Endodermal cell (in vitro differentiated cells): ENCODE measurements around the gene DBNDD2. TPM values are rescaled to one million over a fixed set of nuclear protein-coding genes. Genes with fewer than 3 reads are reported as not detected.

ENCODE experiments used
- DNase-seq: peaks from one replicate; pipeline ENCODE4 v3.0.0-alpha.2; 2017
- H3K27ac ChIP-seq: 2 replicates; pipeline ENCODE4 v1.5.1; 2013; ENCODE audit warnings: mild to moderate bottlenecking, low read depth, low read length, moderate library complexity
- H3K27me3 ChIP-seq: 2 replicates; pipeline ENCODE4 v1.6.1; 2013; ENCODE audit warnings: mild to moderate bottlenecking, low read length, moderate library complexity; ENCODE audit not compliant: insufficient read depth, control insufficient read depth, poor library complexity, severe bottlenecking
- H3K36me3 ChIP-seq: 2 replicates; pipeline ENCODE4 v1.7.0; 2013; ENCODE audit warnings: mild to moderate bottlenecking, low read length, moderate library complexity; ENCODE audit not compliant: control insufficient read depth, insufficient read depth
- H3K4me1 ChIP-seq: one replicate; pipeline ENCODE4 v1.7.0; 2013; ENCODE audit warnings: low read length; ENCODE audit not compliant: control insufficient read depth, insufficient read depth
- H3K4me3 ChIP-seq: 2 replicates; pipeline ENCODE4 v1.5.1; 2013; ENCODE audit warnings: mild to moderate bottlenecking, low read length, moderate library complexity
- H3K9ac ChIP-seq: 2 replicates; pipeline ENCODE4 v1.6.1; 2013; ENCODE audit warnings: mild to moderate bottlenecking, low read length, moderate library complexity; ENCODE audit not compliant: poor library complexity, severe bottlenecking; ENCODE audit errors: extremely low read depth
- H3K9me3 ChIP-seq: 2 replicates; pipeline ENCODE4 v1.6.1; 2013; ENCODE audit warnings: mild to moderate bottlenecking, low read length, moderate library complexity; ENCODE audit not compliant: control insufficient read depth
- H3K27ac Mint-ChIP-seq: 2 replicates; pipeline ENCODE4 v1.8.0; 2020; ENCODE audit warnings: mixed read lengths
- H3K27me3 Mint-ChIP-seq: 2 replicates; pipeline ENCODE4 v1.8.0; 2021; ENCODE audit warnings: mild to moderate bottlenecking, mixed read lengths; ENCODE audit not compliant: insufficient read depth
- H3K36me3 Mint-ChIP-seq: 2 replicates; pipeline ENCODE4 v1.8.0; 2020; ENCODE audit warnings: low read depth, mixed read lengths
- H3K4me1 Mint-ChIP-seq: 2 replicates; pipeline ENCODE4 v1.8.0; 2020; ENCODE audit warnings: mixed read lengths
- H3K4me3 Mint-ChIP-seq: 2 replicates; pipeline ENCODE4 v1.8.0; 2020; ENCODE audit warnings: mild to moderate bottlenecking, moderate library complexity, mixed read lengths
- H3K9me3 Mint-ChIP-seq: 2 replicates; pipeline ENCODE4 v1.8.0; 2020; ENCODE audit warnings: mild to moderate bottlenecking, mixed read lengths
- CTCF ChIP-seq: fragments of 200-600 bp; sonication (generic); conservative IDR thresholded peaks from 2 replicates; pipeline ENCODE4 v1.5.0; 2021; ENCODE audit warnings: antibody characterized with exemption, mild to moderate bottlenecking
- WGBS, 2 experiments: methylation state at CpG; one replicate each; pipeline versions ENCODE4 v1.1.5 to v1.1.7; 2013; ENCODE audit warnings: missing lambda C conversion rate in 2 of 2, mixed read lengths in 1 of 2; ENCODE audit not compliant: insufficient coverage in 1 of 2, insufficient read length in 1 of 2; 5-methylcytosine and 5-hydroxymethylcytosine counted together
- total RNA-seq, 2 donors: library from RNA; stranded (reverse); fragmentation: NEBNext Ultra II Directional in 1 of 2; extraction: Animal tissue kit (Norgen Biotek cat#: 25700) in 1 of 2; gene quantifications; 2 replicates in 1 of 2; 3 replicates in 1 of 2; pipeline ENCODE4 v1.2.1, GENCODE V29; 2021

Gene DBNDD2
- total RNA-seq, 2 donors from 2014 or later, result 63.2 to 69.1 TPM

- DNase-seq, result no peak
- Histone ChIP-seq H3K36me3 (peaks cover 40% of the 10 kb centered on the region), H3K9ac (no peak overlapping the region), H3K9me3 (no peaks in the 10 kb centered on the region), H3K4me1 (no peaks in the 10 kb centered on the region), H3K27me3 (no peaks in the 10 kb centered on the region), H3K27ac (no peak overlapping the region), H3K4me3 (peak overlapping the region; percentile 89)
- WGBS, 2 experiments, result 85 to 100% methylated on average over 1 to 2 of the region's 2 CpGs
- peaks cover 4% of the 10 kb centered on the region for H3K4me1 Mint-ChIP-seq
- peak overlapping the region; percentile 93 for H3K4me3 Mint-ChIP-seq
- no peak for TF ChIP-seq CTCF
- no peak overlapping the region for H3K27ac Mint-ChIP-seq
- H3K9me3 Mint-ChIP-seq, result no peaks in the 10 kb centered on the region
- peaks cover 30% of the 10 kb centered on the region for H3K36me3 Mint-ChIP-seq
- peaks cover 9% of the 10 kb centered on the region for H3K27me3 Mint-ChIP-seq
These were observed 8.8 kb downstream of the DBNDD2 start for GRCh38 chr20:45416917-45417316.

- Mint-ChIP-seq H3K9me3 (no peaks in the 10 kb centered on the region), H3K4me1 (peaks cover 4% of the 10 kb centered on the region), H3K4me3 (no peak overlapping the region)
These were observed 11.4 kb downstream of the DBNDD2 start for GRCh38 chr20:45419188-45420091.

GRCh38 chr20:45420125-45420524 lies 12.0 kb downstream of the DBNDD2 start:
- Histone ChIP-seq H3K27me3 (no peaks in the 10 kb centered on the region), H3K4me1 (no peaks in the 10 kb centered on the region), H3K27ac (no peak overlapping the region), H3K9ac (no peak overlapping the region), H3K36me3 (peaks cover 66% of the 10 kb centered on the region), H3K4me3 (no peak overlapping the region), H3K9me3 (no peaks in the 10 kb centered on the region)
- H3K4me1 Mint-ChIP-seq, result peaks cover 4% of the 10 kb centered on the region
- no peak for TF ChIP-seq CTCF
- H3K27me3 Mint-ChIP-seq, result no peaks in the 10 kb centered on the region
- H3K27ac Mint-ChIP-seq, result no peak overlapping the region
- H3K36me3 Mint-ChIP-seq, result peaks cover 51% of the 10 kb centered on the region
- 94 to 100% methylated on average over 3 to 8 of the region's 8 CpGs for WGBS, 2 experiments
- H3K4me3 Mint-ChIP-seq, result no peak overlapping the region
- DNase-seq, result no peak
- H3K9me3 Mint-ChIP-seq, result no peaks in the 10 kb centered on the region

More at GRCh38 chr20:45419188-45420091, 11.4 kb downstream of the DBNDD2 start:
- H3K36me3 ChIP-seq, result peaks cover 62% of the 10 kb centered on the region
- no peaks in the 10 kb centered on the region for H3K27me3 ChIP-seq
- H3K4me1 ChIP-seq, result no peaks in the 10 kb centered on the region
- H3K4me3 ChIP-seq, result no peak overlapping the region
- no peaks in the 10 kb centered on the region for H3K27me3 Mint-ChIP-seq
- no peaks in the 10 kb centered on the region for H3K9me3 ChIP-seq
- peaks cover 46% of the 10 kb centered on the region for H3K36me3 Mint-ChIP-seq
- TF ChIP-seq CTCF, result no peak
- H3K9ac ChIP-seq, result no peak overlapping the region
- DNase-seq, result no peak
- no peak overlapping the region for H3K27ac ChIP-seq
- 91 to 95% methylated on average over 11 to 17 of the region's 17 CpGs for WGBS, 2 experiments
- H3K27ac Mint-ChIP-seq, result no peak overlapping the region
